Measurements from ENCODE around the gene DCUN1D1.
A peak's percentile ranks its signal among the peaks of the same experiment; 100 is the strongest.

The DCUN1D1 gene

GRCh38 chr3:182980204-182981037 lies at the start of gene DCUN1D1:
Gene DCUN1D1 (minus strand): TSS chr3:182980538. CDS start chr3:182980489, 49 bp downstream.
- TF ChIP-seq CSDC2 (CRISPR knock-in tag; IDR thresholded peaks at IDR 0.05): no peak
- TF ChIP-seq ZNF8 (CRISPR knock-in tag; IDR thresholded peaks at IDR 0.05): no peak
- no peak for TF ChIP-seq CREB5 (CRISPR knock-in tag; IDR thresholded peaks at IDR 0.05; ENCODE audit: low read depth)
- no peak for TF ChIP-seq TSHZ2 (CRISPR knock-in tag; IDR thresholded peaks at IDR 0.05)
- no peak for TF ChIP-seq ARNTL (CRISPR knock-in tag; IDR thresholded peaks at IDR 0.05; ENCODE audit: borderline replicate concordance, low read depth)
- no peak for TF ChIP-seq TCF4 (CRISPR knock-in tag; IDR thresholded peaks at IDR 0.05; ENCODE audit: borderline replicate concordance)
- TF ChIP-seq SNAI2 (CRISPR knock-in tag; IDR thresholded peaks at IDR 0.05): no peak
- no peak for TF ChIP-seq RARB (CRISPR knock-in tag; IDR thresholded peaks at IDR 0.05)
- ATAC-seq: peak; percentile 94

- TF ChIP-seq OSR1 (CRISPR knock-in tag; IDR thresholded peaks at IDR 0.05) (no peak), ARNTL (CRISPR knock-in tag; IDR thresholded peaks at IDR 0.05; ENCODE audit: borderline replicate concordance, low read depth) (no peak), ZNF8 (CRISPR knock-in tag; IDR thresholded peaks at IDR 0.05) (no peak), SNAI2 (CRISPR knock-in tag; IDR thresholded peaks at IDR 0.05) (no peak), ZC3H10 (CRISPR knock-in tag; IDR thresholded peaks at IDR 0.05) (no peak), ZFP3 (CRISPR knock-in tag; IDR thresholded peaks at IDR 0.05) (no peak), RARB (CRISPR knock-in tag; IDR thresholded peaks at IDR 0.05) (no peak)
- no peak for ATAC-seq
Observed at GRCh38 chr3:183028416-183028815, 48.1 kb upstream of the DCUN1D1 start.

- ATAC-seq: no peak
- no peak for TF ChIP-seq CREB5 (CRISPR knock-in tag; IDR thresholded peaks at IDR 0.05; ENCODE audit: low read depth)
- TF ChIP-seq OSR1 (CRISPR knock-in tag; IDR thresholded peaks at IDR 0.05): no peak
- no peak for TF ChIP-seq RARB (CRISPR knock-in tag; IDR thresholded peaks at IDR 0.05)
- no peak for TF ChIP-seq BACH2 (CRISPR knock-in tag; IDR thresholded peaks at IDR 0.05; ENCODE audit: borderline replicate concordance)
- TF ChIP-seq CSRNP3 (CRISPR knock-in tag; IDR thresholded peaks at IDR 0.05): no peak
- TF ChIP-seq GLIS3 (CRISPR knock-in tag; IDR thresholded peaks at IDR 0.05): no peak
- no peak for TF ChIP-seq POU6F1 (CRISPR knock-in tag; IDR thresholded peaks at IDR 0.05; ENCODE audit: borderline replicate concordance, low read depth)
- TF ChIP-seq ZFP30 (CRISPR knock-in tag; IDR thresholded peaks at IDR 0.05): no peak
- no peak for TF ChIP-seq ARNTL (CRISPR knock-in tag; IDR thresholded peaks at IDR 0.05; ENCODE audit: borderline replicate concordance, low read depth)
- TF ChIP-seq ZNF8 (CRISPR knock-in tag; IDR thresholded peaks at IDR 0.05): no peak
- TF ChIP-seq ISL1 (CRISPR knock-in tag; IDR thresholded peaks at IDR 0.05): no peak
- no peak for TF ChIP-seq ZNF70 (CRISPR knock-in tag; IDR thresholded peaks at IDR 0.05)
- TF ChIP-seq TSHZ2 (CRISPR knock-in tag; IDR thresholded peaks at IDR 0.05): no peak
- TF ChIP-seq PATZ1 (CRISPR knock-in tag; IDR thresholded peaks at IDR 0.05; ENCODE audit: borderline replicate concordance): no peak
- TF ChIP-seq ESRRG (CRISPR knock-in tag; IDR thresholded peaks at IDR 0.05): no peak
- no peak for TF ChIP-seq ZFP3 (CRISPR knock-in tag; IDR thresholded peaks at IDR 0.05)
- TF ChIP-seq SNAI2 (CRISPR knock-in tag; IDR thresholded peaks at IDR 0.05): no peak
- no peak for TF ChIP-seq ZNF565 (CRISPR knock-in tag; conservative IDR thresholded peaks at IDR 0.05; ENCODE audit: low read depth)
- no peak for TF ChIP-seq TOX (CRISPR knock-in tag; IDR thresholded peaks at IDR 0.05; ENCODE audit: borderline replicate concordance)
Observed at GRCh38 chr3:183027276-183027675, 46.9 kb upstream of the DCUN1D1 start.

All from SK-N-SH treated with all-trans-retinoic acid at 6 μM for 48 hours (cell line).